ENCODE data around the gene ALOXE3. TPM values are rescaled to one million over a fixed set of nuclear protein-coding genes. Genes with fewer than 3 reads are reported as not detected.
A peak's percentile ranks its signal among the peaks of the same experiment; 100 is the strongest.
"Not testable (repeated sequence)": the region's sequence is repeated elsewhere in the genome, so short reads cannot be mapped to it uniquely, and the experiment has no call there.

ALOXE3 gene
- total RNA-seq, 1 donor from 2014 or later: not detected

- DNase-seq (ENCODE audit: low spot score) (no peak), ATAC-seq (no peak)
Observed at GRCh38 chr17:8122924-8123694, 4.8 kb upstream of the ALOXE3 start.

GRCh38 chr17:8122422-8122923 is 4.2 kb upstream of the ALOXE3 start:
- no peak for DNase-seq (ENCODE audit: low spot score)
- no peak for ATAC-seq

GRCh38 chr17:8121681-8122421 is 3.5 kb upstream of the ALOXE3 start:
- DNase-seq (ENCODE audit: low spot score) (peak; percentile 58), ATAC-seq (peak; percentile 1)

GRCh38 chr17:8121407-8121680 is 3.0 kb upstream of the ALOXE3 start:
- no peak for DNase-seq (ENCODE audit: low spot score)
- no peak for ATAC-seq

- DNase-seq (ENCODE audit: low spot score) (peak; percentile 67), ATAC-seq (peak; percentile 3)
Observed at GRCh38 chr17:8120520-8121406, 2.4 kb upstream of the ALOXE3 start.

- peak; percentile 55 for ATAC-seq
- peak; percentile 85 for DNase-seq (ENCODE audit: low spot score)
Observed at GRCh38 chr17:8119581-8120519, 1.5 kb upstream of the ALOXE3 start.

GRCh38 chr17:8118769-8119580 is 661 bp upstream of the ALOXE3 start:
- DNase-seq (ENCODE audit: low spot score) (peak; percentile 90), ATAC-seq (peak; percentile 87)

GRCh38 chr17:8117367-8117979 is 841 bp downstream of the ALOXE3 start:
- DNase-seq (ENCODE audit: low spot score): no peak
- no peak for ATAC-seq

GRCh38 chr17:8116776-8117175 is 1.5 kb downstream of the ALOXE3 start:
- DNase-seq (ENCODE audit: low spot score): no peak

GRCh38 chr17:8110907-8111306 is 7.4 kb downstream of the ALOXE3 start:
- ATAC-seq (no peak), DNase-seq (ENCODE audit: low spot score) (no peak)

More at GRCh38 chr17:8116776-8117175, 1.5 kb downstream of the ALOXE3 start:
- no peak for ATAC-seq

- no peak for DNase-seq (ENCODE audit: low spot score)
- no peak for ATAC-seq
Observed at GRCh38 chr17:8110456-8110804, 7.9 kb downstream of the ALOXE3 start.

GRCh38 chr17:8109661-8110455 is 8.5 kb downstream of the ALOXE3 start:
- ATAC-seq (peak; percentile 87), DNase-seq (ENCODE audit: low spot score) (peak; percentile 60)

GRCh38 chr17:8108972-8109660 is 9.2 kb downstream of the ALOXE3 start:
- DNase-seq (ENCODE audit: low spot score) (no peak), ATAC-seq (no peak)

GRCh38 chr17:8106980-8107379 is 11.3 kb downstream of the ALOXE3 start:
- DNase-seq (ENCODE audit: low spot score); ATAC-seq: not testable (repeated sequence)

GRCh38 chr17:8105957-8106398 is 12.3 kb downstream of the ALOXE3 start:
- DNase-seq (ENCODE audit: low spot score) (no peak), ATAC-seq (no peak)

- no peak for ATAC-seq
Observed at GRCh38 chr17:8104911-8105310, 13.4 kb downstream of the ALOXE3 start.

GRCh38 chr17:8103549-8103948 is 14.8 kb downstream of the ALOXE3 start:
- no peak for ATAC-seq
- DNase-seq (ENCODE audit: low spot score): no peak

More at GRCh38 chr17:8104911-8105310, 13.4 kb downstream of the ALOXE3 start:
- DNase-seq (ENCODE audit: low spot score): no peak
